ENCODE data around the gene HSBP1L1. TPM values are rescaled to one million over a fixed set of nuclear protein-coding genes. Genes with fewer than 3 reads are reported as not detected.

Gene HSBP1L1
- total RNA-seq, 1 experiment from 2014 or later = not detected

DNA sequence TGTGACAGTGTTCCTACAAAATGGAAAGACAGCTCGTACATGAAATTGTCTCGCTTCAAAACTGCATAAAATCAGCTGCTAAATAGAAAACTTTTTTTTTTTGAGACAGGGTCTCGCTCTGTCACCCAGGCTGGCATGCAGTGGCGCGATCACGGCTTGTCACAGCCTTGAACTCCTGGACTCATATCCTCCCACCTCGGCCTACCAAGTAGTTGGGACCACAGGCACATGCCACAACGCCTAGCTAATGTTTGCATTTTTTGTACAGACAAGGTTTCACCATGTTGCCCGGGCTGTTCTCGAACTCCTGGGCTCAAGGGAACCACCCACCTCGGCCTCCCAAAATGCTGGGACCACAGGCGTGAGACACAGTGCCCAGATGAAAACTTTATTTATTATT lies 20.7 kb downstream of the HSBP1L1 start:
- Mint-ChIP-seq H3K27me3 (ENCODE audit: low read depth) (no peaks in the 10 kb centered on the region), H3K4me1 (peaks cover 12 to 14% of the 10 kb centered on the region in 2 experiments), H3K4me3 (no peak overlapping the region), H3K27ac (no peak overlapping the region), H3K9me3 (no peaks in the 10 kb centered on the region), H3K36me3 (ENCODE audit: insufficient read depth in 1 of 3, low read depth in 3 of 3) (peaks cover 19 to 37% (median 34%) of the 10 kb centered on the region in 3 experiments)
- no peak overlapping the region for H3K14ac ChIP-seq (ENCODE audit: insufficient read depth, low read length)
- H4K8ac ChIP-seq (replicated peaks; ENCODE audit: insufficient read length, low read depth, low read length) = no peak overlapping the region
- no peak overlapping the region for H2BK12ac ChIP-seq (ENCODE audit: insufficient read length, low read depth, low read length)
- no peak overlapping the region for H2BK15ac ChIP-seq (ENCODE audit: low read depth, low read length)
- TF ChIP-seq, protein P1, sequence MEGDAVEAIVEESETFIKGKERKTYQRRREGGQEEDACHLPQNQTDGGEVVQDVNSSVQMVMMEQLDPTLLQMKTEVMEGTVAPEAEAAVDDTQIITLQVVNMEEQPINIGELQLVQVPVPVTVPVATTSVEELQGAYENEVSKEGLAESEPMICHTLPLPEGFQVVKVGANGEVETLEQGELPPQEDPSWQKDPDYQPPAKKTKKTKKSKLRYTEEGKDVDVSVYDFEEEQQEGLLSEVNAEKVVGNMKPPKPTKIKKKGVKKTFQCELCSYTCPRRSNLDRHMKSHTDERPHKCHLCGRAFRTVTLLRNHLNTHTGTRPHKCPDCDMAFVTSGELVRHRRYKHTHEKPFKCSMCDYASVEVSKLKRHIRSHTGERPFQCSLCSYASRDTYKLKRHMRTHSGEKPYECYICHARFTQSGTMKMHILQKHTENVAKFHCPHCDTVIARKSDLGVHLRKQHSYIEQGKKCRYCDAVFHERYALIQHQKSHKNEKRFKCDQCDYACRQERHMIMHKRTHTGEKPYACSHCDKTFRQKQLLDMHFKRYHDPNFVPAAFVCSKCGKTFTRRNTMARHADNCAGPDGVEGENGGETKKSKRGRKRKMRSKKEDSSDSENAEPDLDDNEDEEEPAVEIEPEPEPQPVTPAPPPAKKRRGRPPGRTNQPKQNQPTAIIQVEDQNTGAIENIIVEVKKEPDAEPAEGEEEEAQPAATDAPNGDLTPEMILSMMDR (conservative IDR thresholded peaks at IDR 0.05) = no peak
- H3K18ac ChIP-seq (ENCODE audit: insufficient read length, low read depth, low read length) = no peak overlapping the region
- no peak overlapping the region for H2BK120ac ChIP-seq (ENCODE audit: low read depth, low read length, poor library complexity, severe bottlenecking)
- H3K79me2 ChIP-seq (ENCODE audit: insufficient read depth, low read length) = peaks cover 66% of the 10 kb centered on the region
- no peaks in the 10 kb centered on the region for H4K20me1 ChIP-seq (ENCODE audit: control insufficient read depth, insufficient read depth, insufficient read length)
- no peak overlapping the region for H2BK5ac ChIP-seq (ENCODE audit: insufficient read length, low read length)
- no CpG with 5 or more reads among the region's 12 CpGs for WGBS (ENCODE audit: extremely low coverage, insufficient read length, low lambda C conversion rate)
- H3K27ac ChIP-seq (ENCODE audit: insufficient read length, low read depth, low read length) = no peak overlapping the region
- H3K4me1 ChIP-seq (ENCODE audit: insufficient read depth, low read length) = no peaks in the 10 kb centered on the region
- H3K56ac ChIP-seq (ENCODE audit: insufficient read length, low read depth, low read length) = no peak overlapping the region
- H3K4ac ChIP-seq (ENCODE audit: low read depth, low read length) = no peak overlapping the region
- no peak overlapping the region for H3K4me2 ChIP-seq (ENCODE audit: insufficient read depth, insufficient read length, low read length)
- no peaks in the 10 kb centered on the region for H3K27me3 ChIP-seq (ENCODE audit: insufficient read depth, low read length)
- no peaks in the 10 kb centered on the region for H3K9me3 ChIP-seq (ENCODE audit: control insufficient read depth, low read depth, low read length)
- no peak overlapping the region for H2AFZ ChIP-seq (ENCODE audit: low read length)
- no peak overlapping the region for H4K5ac ChIP-seq (ENCODE audit: insufficient read length, low read depth, low read length)
- DNase-seq = no peak
- no peak overlapping the region for H4K91ac ChIP-seq (ENCODE audit: insufficient read length, low read depth, low read length)
- no peak overlapping the region for H2BK20ac ChIP-seq (ENCODE audit: low read depth, low read length, poor library complexity, severe bottlenecking)
- peaks cover 10% of the 10 kb centered on the region for H3K79me1 ChIP-seq (ENCODE audit: insufficient read depth, low read depth, low read length, poor library complexity, severe bottlenecking)
- H3T11ph ChIP-seq (ENCODE audit: low read length) = no peak overlapping the region
- H3K23ac ChIP-seq (ENCODE audit: insufficient read length, low read depth, low read length) = no peak overlapping the region
- H2AK5ac ChIP-seq (ENCODE audit: insufficient read length, low read length) = no peak overlapping the region
- peaks cover 10% of the 10 kb centered on the region for H3K23me2 ChIP-seq (ENCODE audit: insufficient read length, low read depth, low read length, poor library complexity, severe bottlenecking)
- no peak overlapping the region for H3K9ac ChIP-seq (ENCODE audit: extremely low read depth, insufficient read length, low read length)
